HEK293T (cell line): Measurements from ENCODE around the gene WASF2.

Experiments used
- BHLHE40 ChIP-seq: fragments of 450-650 bp; IDR thresholded peaks from 2 replicates; pipeline ENCODE4 v1.6.1; 2016; ENCODE audit warnings: mild to moderate bottlenecking, moderate library complexity, borderline replicate concordance
- CTBP1 ChIP-seq: fragments of 450-650 bp; IDR thresholded peaks from 2 replicates; pipeline ENCODE4 v1.6.1; 2016; ENCODE audit warnings: borderline replicate concordance
- LEF1 ChIP-seq: fragments of 450-650 bp; IDR thresholded peaks from 2 replicates; pipeline ENCODE4 v1.6.1; 2017; ENCODE audit warnings: mild to moderate bottlenecking, borderline replicate concordance
- SP1 ChIP-seq: fragments of 450-650 bp; IDR thresholded peaks from 2 replicates; pipeline ENCODE4 v1.6.1; 2017
- SUZ12 ChIP-seq: fragments of 450-650 bp; IDR thresholded peaks from 2 replicates; pipeline ENCODE4 v1.6.1; 2016; ENCODE audit warnings: mild to moderate bottlenecking
- TARDBP ChIP-seq: fragments of 450-650 bp; IDR thresholded peaks from 2 replicates; pipeline ENCODE4 v1.6.1; 2016
- ZNF384 ChIP-seq: fragments of 450-650 bp; IDR thresholded peaks from 2 replicates; pipeline ENCODE4 v1.6.1; 2016

GRCh38 chr1:27361044-27361402 lies 128.9 kb downstream of the WASF2 start:
- TF ChIP-seq CTBP1 (no peak), SUZ12 (no peak), ZNF384 (no peak), LEF1 (no peak), TARDBP (no peak), SP1 (no peak), BHLHE40 (no peak)
